RWPE1 (cell line): ENCODE data around the gene NFATC1.

Source experiments
- CTCF ChIA-PET: fragments of 350-600 bp; sonication (Branson Sonifier 250); formaldehyde crosslinking; extraction: SDS; loops from one replicate; lab custom pipeline; 2021; lab: Yijun Ruan, JAX
- POLR2A ChIA-PET: fragments of 400-600 bp; formaldehyde crosslinking; extraction: SDS; loops from one replicate; lab custom pipeline; 2020; ENCODE audit warnings: antibody characterized with exemption; ENCODE audit not compliant: low non-redundant PET; lab: Yijun Ruan, JAX
- DNase-seq: peaks from one replicate; pipeline ENCODE4 v3.0.0; 2012; ENCODE audit warnings: low spot score
- H3K27ac ChIP-seq: fragments of 450-650 bp; 2 replicates; pipeline ENCODE4 v1.5.1; 2017
- TF ChIP-seq, protein P1 (sequence below): fragments of 450-650 bp; conservative IDR thresholded peaks from 2 replicates; pipeline ENCODE4 v1.5.1; 2017; ENCODE audit warnings: low read depth, mild to moderate bottlenecking

The NFATC1 gene

DNA sequence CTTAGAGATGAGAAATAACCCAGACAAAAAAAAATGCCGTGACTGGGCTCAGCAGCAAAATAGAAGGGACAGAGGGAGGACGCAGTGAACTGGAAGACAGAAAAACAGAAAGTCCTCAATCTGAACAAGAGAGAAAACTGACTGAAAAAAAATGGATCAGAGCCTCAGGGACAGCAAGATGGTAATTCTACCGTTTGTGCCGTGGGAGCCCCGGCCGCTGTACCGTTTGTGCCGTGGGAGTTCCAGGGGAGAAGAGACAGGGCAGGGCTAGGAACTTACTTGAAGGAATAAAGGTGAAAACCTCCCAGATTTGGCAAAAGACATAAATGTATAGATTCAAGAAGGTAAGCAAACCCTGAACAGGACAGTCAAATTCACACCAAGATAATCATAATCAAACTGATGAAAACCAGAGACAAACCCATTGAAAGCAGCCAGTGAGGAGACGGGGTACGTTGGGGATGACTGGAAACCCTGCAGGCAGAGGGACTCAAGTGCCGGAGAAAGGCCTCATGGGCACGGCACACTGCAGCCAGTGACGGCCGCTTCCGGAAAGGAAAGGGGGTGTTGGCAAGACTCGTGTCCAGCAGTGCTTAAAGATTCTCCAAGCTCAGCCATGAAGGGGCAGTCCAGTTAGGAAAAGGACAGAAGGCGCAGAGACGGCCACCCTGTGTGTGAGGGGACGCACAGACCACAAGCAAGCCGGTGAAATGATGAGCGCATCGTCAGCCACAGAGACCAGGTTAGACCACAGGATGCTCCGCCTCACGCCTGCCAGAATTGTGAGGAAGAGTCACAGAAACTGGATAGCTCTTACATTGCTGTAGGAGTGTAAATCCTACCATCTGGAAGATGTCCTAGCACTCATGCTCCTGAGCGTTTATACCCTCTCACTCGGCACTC is 40.0 kb upstream of the NFATC1 start:
- no peak overlapping the region for H3K27ac ChIP-seq
- CTCF ChIA-PET: no interaction called here
- no peak for DNase-seq
- POLR2A ChIA-PET: no interaction called here
- TF ChIP-seq, protein P1, sequence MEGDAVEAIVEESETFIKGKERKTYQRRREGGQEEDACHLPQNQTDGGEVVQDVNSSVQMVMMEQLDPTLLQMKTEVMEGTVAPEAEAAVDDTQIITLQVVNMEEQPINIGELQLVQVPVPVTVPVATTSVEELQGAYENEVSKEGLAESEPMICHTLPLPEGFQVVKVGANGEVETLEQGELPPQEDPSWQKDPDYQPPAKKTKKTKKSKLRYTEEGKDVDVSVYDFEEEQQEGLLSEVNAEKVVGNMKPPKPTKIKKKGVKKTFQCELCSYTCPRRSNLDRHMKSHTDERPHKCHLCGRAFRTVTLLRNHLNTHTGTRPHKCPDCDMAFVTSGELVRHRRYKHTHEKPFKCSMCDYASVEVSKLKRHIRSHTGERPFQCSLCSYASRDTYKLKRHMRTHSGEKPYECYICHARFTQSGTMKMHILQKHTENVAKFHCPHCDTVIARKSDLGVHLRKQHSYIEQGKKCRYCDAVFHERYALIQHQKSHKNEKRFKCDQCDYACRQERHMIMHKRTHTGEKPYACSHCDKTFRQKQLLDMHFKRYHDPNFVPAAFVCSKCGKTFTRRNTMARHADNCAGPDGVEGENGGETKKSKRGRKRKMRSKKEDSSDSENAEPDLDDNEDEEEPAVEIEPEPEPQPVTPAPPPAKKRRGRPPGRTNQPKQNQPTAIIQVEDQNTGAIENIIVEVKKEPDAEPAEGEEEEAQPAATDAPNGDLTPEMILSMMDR: no peak

DNA sequence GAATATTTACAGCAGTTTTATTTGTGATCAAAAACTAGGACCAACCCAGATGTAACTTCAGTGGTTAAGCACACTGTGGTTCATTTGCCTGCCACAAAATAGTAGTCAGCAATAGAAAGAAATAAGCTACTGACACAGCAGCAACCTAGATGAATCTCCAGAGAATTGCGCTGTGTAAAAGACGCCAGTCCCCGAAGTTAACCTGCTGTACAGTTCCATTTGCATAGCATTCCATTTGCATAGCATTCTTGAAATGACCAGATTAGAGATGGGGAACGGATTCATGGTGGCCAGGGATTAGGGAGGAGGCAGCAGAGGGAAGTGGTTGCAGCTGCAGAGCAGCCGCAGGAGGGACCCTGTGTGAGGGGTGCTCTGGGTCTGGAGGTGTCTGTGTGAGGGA is 39.3 kb upstream of the NFATC1 start:
- DNase-seq: no peak
- POLR2A ChIA-PET: no interaction called here
- CTCF ChIA-PET: no interaction called here
- no peak overlapping the region for H3K27ac ChIP-seq
- TF ChIP-seq, protein P1: no peak

DNA sequence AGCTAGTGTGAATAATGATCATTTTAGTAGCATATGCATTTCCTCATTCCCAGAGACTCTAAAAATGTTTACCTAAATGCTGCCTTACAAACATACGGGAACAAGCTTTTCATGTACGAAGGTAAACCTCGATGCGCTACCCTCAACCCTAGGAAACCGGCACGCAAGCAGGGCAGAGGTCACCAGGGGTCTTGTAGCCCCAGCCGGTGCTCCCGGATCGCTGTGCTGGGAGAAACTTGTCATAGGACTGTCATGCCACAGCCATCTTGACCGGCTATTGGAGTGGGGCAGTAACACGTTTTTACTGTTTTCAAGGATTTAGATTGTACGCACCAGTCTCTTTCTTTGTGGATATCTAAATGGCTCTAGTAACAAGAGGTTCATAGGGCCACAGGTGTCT is 34.8 kb upstream of the NFATC1 start:
- ChIA-PET POLR2A (no interaction called here), CTCF (no interaction called here)
- H3K27ac ChIP-seq: no peak overlapping the region
- TF ChIP-seq, protein P1: no peak
- DNase-seq: no peak

DNA sequence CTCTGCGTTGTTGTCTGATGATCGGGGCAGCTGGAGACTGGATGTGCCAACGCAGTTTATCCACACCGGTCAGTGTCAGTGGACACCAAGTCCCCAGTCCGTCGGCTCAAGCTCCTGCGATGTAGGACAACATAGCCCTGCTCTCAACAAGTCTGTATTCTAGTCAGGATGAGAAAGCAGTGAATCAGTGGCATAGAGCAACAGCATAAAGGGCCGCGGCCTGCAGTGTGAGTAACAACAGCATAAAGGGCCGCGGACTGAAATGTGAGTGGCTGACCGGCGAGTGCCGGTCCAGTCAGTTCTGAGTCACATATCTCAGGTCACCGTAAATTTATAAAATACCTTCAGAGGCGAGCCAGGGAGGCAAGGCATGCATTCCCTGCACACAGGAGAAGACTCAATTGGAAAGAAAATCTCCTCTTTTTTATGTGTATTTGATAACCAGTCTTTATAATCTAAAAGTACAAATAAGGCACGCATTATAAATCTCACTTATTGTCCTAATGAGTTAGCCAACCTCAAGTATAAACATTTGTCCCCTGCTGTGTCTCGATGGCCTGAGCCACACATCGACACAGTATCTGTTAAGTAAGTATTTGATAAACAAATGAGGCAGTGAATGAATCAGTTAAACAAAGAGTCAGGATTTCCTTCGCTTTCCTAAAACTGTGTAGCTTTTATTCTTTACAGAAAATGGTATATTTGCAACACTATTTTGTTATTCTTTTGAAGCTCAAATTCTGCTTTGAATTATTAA is 33.8 kb upstream of the NFATC1 start:
- POLR2A ChIA-PET: no interaction called here
- TF ChIP-seq, protein P1: no peak
- H3K27ac ChIP-seq: no peak overlapping the region
- DNase-seq: peak; percentile 52
- CTCF ChIA-PET: no interaction called here

GRCh38 chr18:79365701-79366100 is 30.0 kb upstream of the NFATC1 start:
- CTCF ChIA-PET: no interaction called here
- no peak for DNase-seq
- POLR2A ChIA-PET: interaction anchor here (0.8 kb wide), 1 partner anchor 236 kb away, joined by 3 read pairs; no protein-coding TSS in a partner anchor

More at GRCh38 chr18:79365701-79366100, 30.0 kb upstream of the NFATC1 start:
- TF ChIP-seq, protein P1: no peak
- no peak overlapping the region for H3K27ac ChIP-seq
